Endodermal cell (in vitro differentiated cells): ENCODE measurements around the gene DLAT. TPM values are rescaled to one million over a fixed set of nuclear protein-coding genes. Genes with fewer than 3 reads are reported as not detected.
"Not testable (repeated sequence)": the region's sequence is repeated elsewhere in the genome, so short reads cannot be mapped to it uniquely, and the experiment has no call there.

Experiments used
- DNase-seq: peaks from one replicate; pipeline ENCODE4 v3.0.0-alpha.2; 2017
- H3K27ac ChIP-seq: 2 replicates; pipeline ENCODE4 v1.5.1; 2013; ENCODE audit warnings: mild to moderate bottlenecking, low read depth, low read length, moderate library complexity
- H3K27me3 ChIP-seq: 2 replicates; pipeline ENCODE4 v1.6.1; 2013; ENCODE audit warnings: mild to moderate bottlenecking, low read length, moderate library complexity; ENCODE audit not compliant: insufficient read depth, control insufficient read depth, poor library complexity, severe bottlenecking
- H3K36me3 ChIP-seq: 2 replicates; pipeline ENCODE4 v1.7.0; 2013; ENCODE audit warnings: mild to moderate bottlenecking, low read length, moderate library complexity; ENCODE audit not compliant: control insufficient read depth, insufficient read depth
- H3K4me1 ChIP-seq: one replicate; pipeline ENCODE4 v1.7.0; 2013; ENCODE audit warnings: low read length; ENCODE audit not compliant: control insufficient read depth, insufficient read depth
- H3K4me3 ChIP-seq: 2 replicates; pipeline ENCODE4 v1.5.1; 2013; ENCODE audit warnings: mild to moderate bottlenecking, low read length, moderate library complexity
- H3K9ac ChIP-seq: 2 replicates; pipeline ENCODE4 v1.6.1; 2013; ENCODE audit warnings: mild to moderate bottlenecking, low read length, moderate library complexity; ENCODE audit not compliant: poor library complexity, severe bottlenecking; ENCODE audit errors: extremely low read depth
- H3K9me3 ChIP-seq: 2 replicates; pipeline ENCODE4 v1.6.1; 2013; ENCODE audit warnings: mild to moderate bottlenecking, low read length, moderate library complexity; ENCODE audit not compliant: control insufficient read depth
- H3K27ac Mint-ChIP-seq: 2 replicates; pipeline ENCODE4 v1.8.0; 2020; ENCODE audit warnings: mixed read lengths
- H3K27me3 Mint-ChIP-seq: 2 replicates; pipeline ENCODE4 v1.8.0; 2021; ENCODE audit warnings: mild to moderate bottlenecking, mixed read lengths; ENCODE audit not compliant: insufficient read depth
- H3K36me3 Mint-ChIP-seq: 2 replicates; pipeline ENCODE4 v1.8.0; 2020; ENCODE audit warnings: low read depth, mixed read lengths
- H3K4me1 Mint-ChIP-seq: 2 replicates; pipeline ENCODE4 v1.8.0; 2020; ENCODE audit warnings: mixed read lengths
- H3K4me3 Mint-ChIP-seq: 2 replicates; pipeline ENCODE4 v1.8.0; 2020; ENCODE audit warnings: mild to moderate bottlenecking, moderate library complexity, mixed read lengths
- H3K9me3 Mint-ChIP-seq: 2 replicates; pipeline ENCODE4 v1.8.0; 2020; ENCODE audit warnings: mild to moderate bottlenecking, mixed read lengths
- CTCF ChIP-seq: fragments of 200-600 bp; sonication (generic); conservative IDR thresholded peaks from 2 replicates; pipeline ENCODE4 v1.5.0; 2021; ENCODE audit warnings: antibody characterized with exemption, mild to moderate bottlenecking
- WGBS, 2 experiments: methylation state at CpG; one replicate each; pipeline versions ENCODE4 v1.1.5 to v1.1.7; 2013; ENCODE audit warnings: missing lambda C conversion rate in 2 of 2, mixed read lengths in 1 of 2; ENCODE audit not compliant: insufficient coverage in 1 of 2, insufficient read length in 1 of 2; 5-methylcytosine and 5-hydroxymethylcytosine counted together
- total RNA-seq, 2 donors: library from RNA; stranded (reverse); fragmentation: NEBNext Ultra II Directional in 1 of 2; extraction: Animal tissue kit (Norgen Biotek cat#: 25700) in 1 of 2; gene quantifications; 2 replicates in 1 of 2; 3 replicates in 1 of 2; pipeline ENCODE4 v1.2.1, GENCODE V29; 2021

The DLAT gene
- total RNA-seq, 2 donors from 2014 or later: 46.1 to 53.2 TPM

DNA sequence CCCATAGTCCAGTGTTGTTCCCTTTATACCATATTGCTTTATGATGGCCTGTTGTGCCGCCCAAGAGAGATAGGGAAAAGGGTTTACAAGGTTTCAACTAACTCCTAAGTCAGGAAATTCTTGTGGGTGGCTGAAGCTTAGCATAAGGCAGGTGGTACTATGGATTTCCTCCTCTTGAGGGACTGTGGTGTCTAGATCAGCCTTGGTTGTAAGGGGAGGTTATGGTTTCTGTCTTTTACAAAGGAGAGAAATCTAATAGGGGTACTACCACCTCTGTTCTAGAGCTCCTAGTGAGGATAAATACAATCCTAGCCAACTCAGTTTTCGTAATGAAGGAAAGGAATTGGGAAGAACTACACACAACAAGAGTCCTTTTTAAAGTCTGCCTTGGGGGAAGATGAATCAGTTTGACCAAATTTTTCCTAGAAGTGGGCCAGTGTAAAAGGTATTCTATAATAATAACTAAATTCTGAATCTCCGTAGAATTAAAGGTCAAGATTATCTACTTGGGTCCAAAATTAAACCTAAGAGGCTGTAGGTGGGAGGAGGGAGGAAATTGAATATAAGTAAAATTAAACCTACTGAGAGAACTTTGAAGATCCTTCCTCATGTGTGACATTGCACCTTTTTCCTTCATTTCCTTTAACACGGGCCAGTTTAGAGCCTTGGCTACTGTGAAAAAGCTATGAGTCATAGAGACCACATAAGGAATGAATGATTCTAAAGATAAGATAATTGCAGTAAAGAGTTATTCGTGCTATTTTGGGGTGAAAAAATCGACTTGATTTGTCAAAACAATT is 17.2 kb downstream of the DLAT start:
- Histone ChIP-seq H3K36me3 (peaks cover 88% of the 10 kb centered on the region), H3K27ac (no peak overlapping the region), H3K9me3 (no peaks in the 10 kb centered on the region), H3K27me3 (no peaks in the 10 kb centered on the region), H3K9ac (no peak overlapping the region), H3K4me1 (no peaks in the 10 kb centered on the region), H3K4me3 (no peak overlapping the region)
- Mint-ChIP-seq H3K9me3 (peaks cover 7% of the 10 kb centered on the region), H3K4me3 (no peak overlapping the region), H3K27me3 (no peaks in the 10 kb centered on the region), H3K4me1 (no peaks in the 10 kb centered on the region), H3K36me3 (peaks cover 79% of the 10 kb centered on the region), H3K27ac (no peak overlapping the region)
- no peak for DNase-seq
- 88 to 100% methylated on average over 2 to 6 of the region's 6 CpGs for WGBS, 2 experiments
- no peak for TF ChIP-seq CTCF

- DNase-seq: no peak
- H3K9me3 Mint-ChIP-seq: peaks cover 7% of the 10 kb centered on the region
- no peak overlapping the region for H3K27ac ChIP-seq
- no peak overlapping the region for H3K4me3 Mint-ChIP-seq
- H3K27me3 Mint-ChIP-seq: no peaks in the 10 kb centered on the region
- peaks cover 79% of the 10 kb centered on the region for H3K36me3 Mint-ChIP-seq
- no peak overlapping the region for H3K27ac Mint-ChIP-seq
- peaks cover 84% of the 10 kb centered on the region for H3K36me3 ChIP-seq
- 100% methylated on average over 1 of the region's 2 CpGs for WGBS, 2 experiments
- H3K4me1 ChIP-seq: no peaks in the 10 kb centered on the region
- no peak for TF ChIP-seq CTCF
- H3K9ac ChIP-seq: no peak overlapping the region
- H3K9me3 ChIP-seq: no peaks in the 10 kb centered on the region
- no peaks in the 10 kb centered on the region for H3K4me1 Mint-ChIP-seq
- no peak overlapping the region for H3K4me3 ChIP-seq
- no peaks in the 10 kb centered on the region for H3K27me3 ChIP-seq
Measured at GRCh38 chr11:112042961-112043304, 17.7 kb downstream of the DLAT start.

GRCh38 chr11:112044961-112045360 is 19.8 kb downstream of the DLAT start:
- no peak overlapping the region for H3K9ac ChIP-seq
- no peak overlapping the region for H3K27ac Mint-ChIP-seq
- peaks cover 85% of the 10 kb centered on the region for H3K36me3 ChIP-seq
- no peak overlapping the region for H3K27ac ChIP-seq
- no peaks in the 10 kb centered on the region for H3K4me1 ChIP-seq
- WGBS, 2 experiments: 100% methylated on average over 1 to 4 of the region's 4 CpGs
- H3K4me3 ChIP-seq: no peak overlapping the region
- peaks cover 7% of the 10 kb centered on the region for H3K9me3 Mint-ChIP-seq
- no peak for TF ChIP-seq CTCF
- no peaks in the 10 kb centered on the region for H3K27me3 Mint-ChIP-seq
- H3K27me3 ChIP-seq: no peaks in the 10 kb centered on the region
- peaks cover 82% of the 10 kb centered on the region for H3K36me3 Mint-ChIP-seq
- H3K4me1 Mint-ChIP-seq: no peaks in the 10 kb centered on the region
- no peak overlapping the region for H3K4me3 Mint-ChIP-seq
- no peak for DNase-seq
- H3K9me3 ChIP-seq: no peaks in the 10 kb centered on the region

GRCh38 chr11:112046647-112047046 is 21.4 kb downstream of the DLAT start:
- not testable (repeated sequence) for H3K27ac Mint-ChIP-seq, H3K4me3 ChIP-seq, DNase-seq, H3K27ac ChIP-seq, H3K27me3 ChIP-seq, H3K27me3 Mint-ChIP-seq, H3K9me3 Mint-ChIP-seq, H3K9ac ChIP-seq, H3K4me3 Mint-ChIP-seq, H3K4me1 Mint-ChIP-seq, H3K4me1 ChIP-seq, H3K9me3 ChIP-seq
- peaks cover 88% of the 10 kb centered on the region for H3K36me3 ChIP-seq
- 96 to 100% methylated on average over 1 of the region's 2 CpGs for WGBS, 2 experiments
- H3K36me3 Mint-ChIP-seq: peaks cover 84% of the 10 kb centered on the region

DNA sequence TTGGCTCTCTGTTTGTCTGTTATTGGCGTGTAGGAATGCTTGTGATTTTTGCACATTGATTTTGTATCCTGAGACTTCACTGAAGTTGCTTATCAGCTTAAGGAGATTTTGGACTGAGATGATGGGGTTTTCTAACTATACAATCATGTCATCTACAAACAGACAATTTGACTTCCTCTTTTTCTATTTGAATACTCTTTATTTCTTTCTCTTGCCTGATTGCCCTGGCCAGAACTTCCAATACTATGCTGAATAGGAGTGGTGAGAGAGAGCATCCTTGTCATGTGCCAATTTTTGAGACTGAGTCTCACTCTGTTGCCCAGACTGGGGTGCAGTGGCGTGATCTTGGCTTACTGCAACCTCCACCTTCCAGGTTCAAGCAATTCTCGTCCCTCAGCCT is 23.0 kb downstream of the DLAT start:
- DNase-seq, H3K4me3 ChIP-seq, H3K9me3 ChIP-seq, H3K27me3 Mint-ChIP-seq, H3K4me1 ChIP-seq, H3K4me3 Mint-ChIP-seq, H3K27ac ChIP-seq, H3K4me1 Mint-ChIP-seq, H3K27ac Mint-ChIP-seq, H3K27me3 ChIP-seq, H3K9ac ChIP-seq, H3K9me3 Mint-ChIP-seq: not testable (repeated sequence)
- peaks cover 88% of the 10 kb centered on the region for H3K36me3 Mint-ChIP-seq
- H3K36me3 ChIP-seq: peaks cover 90% of the 10 kb centered on the region
- 97 to 100% methylated on average over 2 to 3 of the region's 3 CpGs for WGBS, 2 experiments
